Iris pigment epithelial cell (primary cell): ENCODE data around the gene STRBP.
"Not testable (repeated sequence)": the region's sequence is repeated elsewhere in the genome, so short reads cannot be mapped to it uniquely, and the experiment has no call there.

ENCODE experiments used
- DNase-seq: peaks from one replicate; pipeline ENCODE4 v3.0.0-alpha.2; 2011; ENCODE audit warnings: low read depth

Gene STRBP

GRCh38 chr9:123268465-123269259, at the start of gene STRBP:
Gene STRBP, minus strand, starts transcription at chr9:123268586. Its CDS starts 84,452 bp downstream, at chr9:123184134.
- peak; percentile 71 for DNase-seq

- DNase-seq = no peak
Measured at GRCh38 chr9:123316053-123316718, 47.8 kb upstream of the STRBP start.

GRCh38 chr9:123315635-123316034, 47.2 kb upstream of the STRBP start:
- DNase-seq = no peak

- DNase-seq = no peak
Measured at GRCh38 chr9:123314617-123315016, 46.2 kb upstream of the STRBP start.

GRCh38 chr9:123312306-123312877, 44.0 kb upstream of the STRBP start:
- DNase-seq = no peak

GRCh38 chr9:123311250-123311752, 42.9 kb upstream of the STRBP start:
- DNase-seq = no peak

- no peak for DNase-seq
Measured at GRCh38 chr9:123310551-123311249, 42.3 kb upstream of the STRBP start.

- DNase-seq = no peak
Measured at GRCh38 chr9:123309611-123310010, 41.2 kb upstream of the STRBP start.

- DNase-seq = no peak
Measured at GRCh38 chr9:123305879-123306278, 37.5 kb upstream of the STRBP start.

- DNase-seq = no peak
Measured at GRCh38 chr9:123304340-123304691, 35.9 kb upstream of the STRBP start.

- no peak for DNase-seq
Measured at GRCh38 chr9:123302348-123303214, 34.2 kb upstream of the STRBP start.

- not testable (repeated sequence) for DNase-seq
Measured at GRCh38 chr9:123301936-123302335, 33.5 kb upstream of the STRBP start.

GRCh38 chr9:123300554-123300953, 32.2 kb upstream of the STRBP start:
- no peak for DNase-seq

- DNase-seq = no peak
Measured at GRCh38 chr9:123299558-123300126, 31.3 kb upstream of the STRBP start.

- DNase-seq = no peak
Measured at GRCh38 chr9:123296174-123296573, 27.8 kb upstream of the STRBP start.

- DNase-seq = no peak
Measured at GRCh38 chr9:123291736-123292135, 23.4 kb upstream of the STRBP start.

GRCh38 chr9:123290764-123291163, 22.4 kb upstream of the STRBP start:
- no peak for DNase-seq

GRCh38 chr9:123287639-123288038, 19.3 kb upstream of the STRBP start:
- no peak for DNase-seq

- DNase-seq = no peak
Measured at GRCh38 chr9:123286324-123286723, 17.9 kb upstream of the STRBP start.

GRCh38 chr9:123284656-123285055, 16.3 kb upstream of the STRBP start:
- no peak for DNase-seq

GRCh38 chr9:123283455-123283854, 15.1 kb upstream of the STRBP start:
- no peak for DNase-seq
